SK-N-SH treated with all-trans-retinoic acid at 6 μM for 48 hours (cell line): ENCODE data around the gene EPHA6.
A peak's percentile ranks its signal among the peaks of the same experiment; 100 is the strongest.

ENCODE experiments used
- ATAC-seq: fragments of 200-7000 bp; cut with Tn5 transposase; 3 replicates; pipeline ENCODE4 v1.9.1; 2020; ENCODE audit warnings: mild to moderate bottlenecking, moderate library complexity
- ARNTL ChIP-seq: fragments of 450-650 bp; formaldehyde crosslinking; IDR thresholded peaks from 2 replicates; pipeline ENCODE4 v1.5.0; 2020; ENCODE audit warnings: low read depth, mild to moderate bottlenecking, moderate library complexity, borderline replicate concordance
- CSDC2 ChIP-seq: fragments of 250-450 bp; sonication (Bioruptor Pico); IDR thresholded peaks from 2 replicates; pipeline ENCODE4 v1.5.0; 2020; ENCODE audit warnings: mild to moderate bottlenecking, moderate library complexity
- CSRNP3 ChIP-seq: fragments of 250-450 bp; sonication (Bioruptor Pico); IDR thresholded peaks from 2 replicates; pipeline ENCODE4 v1.5.1; 2021; ENCODE audit warnings: mild to moderate bottlenecking, moderate library complexity
- ESRRG ChIP-seq: fragments of 250-450 bp; sonication (Bioruptor Pico); IDR thresholded peaks from 2 replicates; pipeline ENCODE4 v1.6.1; 2021; ENCODE audit warnings: mild to moderate bottlenecking
- GLIS3 ChIP-seq: fragments of 250-450 bp; sonication (Bioruptor Pico); IDR thresholded peaks from 2 replicates; pipeline ENCODE4 v1.5.0; 2020; ENCODE audit warnings: mild to moderate bottlenecking, moderate library complexity
- ISL1 ChIP-seq: fragments of 250-450 bp; sonication (Bioruptor Pico); IDR thresholded peaks from 2 replicates; pipeline ENCODE4 v2.1.2; 2022; ENCODE audit warnings: mild to moderate bottlenecking, moderate library complexity
- OSR1 ChIP-seq: fragments of 250-450 bp; sonication (Bioruptor Pico); IDR thresholded peaks from 2 replicates; pipeline ENCODE4 v1.8.0; 2022; ENCODE audit warnings: moderate library complexity, mild to moderate bottlenecking, inconsistent platforms
- PATZ1 ChIP-seq: fragments of 250-450 bp; sonication (Bioruptor Pico); IDR thresholded peaks from 2 replicates; pipeline ENCODE4 v1.8.0; 2020; ENCODE audit warnings: mild to moderate bottlenecking, moderate library complexity, borderline replicate concordance
- PPARA ChIP-seq: fragments of 250-450 bp; sonication (Bioruptor Pico); IDR thresholded peaks from 2 replicates; pipeline ENCODE4 v1.5.0; 2020; ENCODE audit warnings: mild to moderate bottlenecking, borderline replicate concordance
- RARB ChIP-seq: fragments of 250-450 bp; sonication (Bioruptor Pico); IDR thresholded peaks from 2 replicates; pipeline ENCODE4 v1.8.0; 2021; ENCODE audit warnings: mild to moderate bottlenecking, moderate library complexity
- TCF4 ChIP-seq: fragments of 250-450 bp; sonication (Bioruptor Pico); IDR thresholded peaks from 2 replicates; pipeline ENCODE4 v1.8.0; 2021; ENCODE audit warnings: mild to moderate bottlenecking, moderate library complexity, borderline replicate concordance
- TOX ChIP-seq: fragments of 250-450 bp; sonication (Bioruptor Pico); IDR thresholded peaks from 2 replicates; pipeline ENCODE4 v1.8.0; 2021; ENCODE audit warnings: mild to moderate bottlenecking, moderate library complexity, borderline replicate concordance
- TSHZ2 ChIP-seq: fragments of 250-450 bp; sonication (Bioruptor Pico); IDR thresholded peaks from 2 replicates; pipeline ENCODE4 v1.5.0; 2020; ENCODE audit warnings: mild to moderate bottlenecking, moderate library complexity
- ZC3H10 ChIP-seq: fragments of 250-450 bp; sonication (Bioruptor Pico); IDR thresholded peaks from 2 replicates; pipeline ENCODE4 v1.5.1; 2021; ENCODE audit warnings: mild to moderate bottlenecking, moderate library complexity
- ZFP3 ChIP-seq: fragments of 250-450 bp; sonication (Bioruptor Pico); IDR thresholded peaks from 2 replicates; pipeline ENCODE4 v1.5.0; 2020; ENCODE audit warnings: mild to moderate bottlenecking, moderate library complexity
- ZFP30 ChIP-seq: fragments of 450-650 bp; formaldehyde crosslinking; IDR thresholded peaks from 2 replicates; pipeline ENCODE4 v1.5.0; 2022; ENCODE audit warnings: mild to moderate bottlenecking, moderate library complexity
- ZNF565 ChIP-seq: fragments of 450-650 bp; formaldehyde crosslinking; conservative IDR thresholded peaks from 2 replicates; pipeline ENCODE4 v1.5.0; 2020; ENCODE audit warnings: low read depth, mild to moderate bottlenecking, moderate library complexity
- ZNF70 ChIP-seq: fragments of 450-650 bp; formaldehyde crosslinking; IDR thresholded peaks from 2 replicates; pipeline ENCODE4 v1.5.0; 2020; ENCODE audit warnings: mild to moderate bottlenecking, moderate library complexity
- ZNF8 ChIP-seq: fragments of 450-650 bp; formaldehyde crosslinking; IDR thresholded peaks from 2 replicates; pipeline ENCODE4 v1.5.0; 2020; ENCODE audit warnings: mild to moderate bottlenecking, moderate library complexity

The EPHA6 gene

GRCh38 chr3:97763586-97764406 is 949.4 kb downstream of the EPHA6 start:
- TF ChIP-seq ZNF70 (no peak), ARNTL (CRISPR knock-in tag) (no peak), CSDC2 (CRISPR knock-in tag) (no peak), ESRRG (no peak), GLIS3 (CRISPR knock-in tag) (no peak), ZFP3 (CRISPR knock-in tag) (no peak), OSR1 (no peak), TOX (CRISPR knock-in tag) (no peak), PPARA (no peak), ZNF565 (CRISPR knock-in tag) (no peak), CSRNP3 (CRISPR knock-in tag) (no peak), ISL1 (CRISPR knock-in tag) (no peak), TCF4 (no peak)
- peak; percentile 74 for ATAC-seq

GRCh38 chr3:97764407-97765238 is 950.2 kb downstream of the EPHA6 start, which contains the start of gene ARL6:
TSS of gene ARL6 (plus strand) at chr3:97764758. CDS start at chr3:97768108, 3,350 bp downstream.
- no peak for TF ChIP-seq ZNF8 (CRISPR knock-in tag)
- ATAC-seq: peak; percentile 97

- ATAC-seq: peak; percentile 12
- no peak for TF ChIP-seq GLIS3 (CRISPR knock-in tag)
- TF ChIP-seq OSR1: no peak
- no peak for TF ChIP-seq PPARA
- TF ChIP-seq TOX (CRISPR knock-in tag): no peak
- TF ChIP-seq ZNF70: no peak
- TF ChIP-seq CSDC2 (CRISPR knock-in tag): no peak
- TF ChIP-seq ZFP30 (CRISPR knock-in tag): no peak
- TF ChIP-seq ZNF8 (CRISPR knock-in tag): no peak
- no peak for TF ChIP-seq CSRNP3 (CRISPR knock-in tag)
- no peak for TF ChIP-seq ESRRG
- no peak for TF ChIP-seq PATZ1 (CRISPR knock-in tag)
- TF ChIP-seq ISL1 (CRISPR knock-in tag): no peak
- no peak for TF ChIP-seq ARNTL (CRISPR knock-in tag)
- TF ChIP-seq ZC3H10: no peak
- no peak for TF ChIP-seq RARB (CRISPR knock-in tag)
- no peak for TF ChIP-seq TSHZ2 (CRISPR knock-in tag)
Observed at GRCh38 chr3:97765336-97765735, 950.9 kb downstream of the EPHA6 start.

- ATAC-seq: no peak
- no peak for TF ChIP-seq ZFP3 (CRISPR knock-in tag)
Observed at GRCh38 chr3:97772926-97773325, 958.5 kb downstream of the EPHA6 start.
